Testis (tissue), 3 donors: ENCODE results near the gene PRKAG2. TPM values are rescaled to one million over a fixed set of nuclear protein-coding genes. Genes with fewer than 3 reads are reported as not detected.

Experiments
- DNase-seq: peaks from one replicate; pipeline ENCODE4 v3.0.0-alpha.2; 2019
- H3K27ac ChIP-seq, 2 donors: fragments of 200-600 bp; sonication (generic); one replicate each; pipeline ENCODE4 v1.5.1; 2019
- H3K27me3 ChIP-seq: fragments of 200-600 bp; sonication (generic); one replicate; pipeline ENCODE4 v1.5.1; 2019
- H3K36me3 ChIP-seq: fragments of 200-600 bp; sonication (generic); one replicate; pipeline ENCODE4 v1.5.1; 2017; ENCODE audit warnings: low read depth; ENCODE audit errors: missing control alignments
- H3K4me1 ChIP-seq: fragments of 200-600 bp; sonication (generic); one replicate; pipeline ENCODE4 v1.5.1; 2019
- H3K4me3 ChIP-seq, 2 donors: fragments of 200-600 bp; sonication (generic); one replicate each; pipeline ENCODE4 v1.5.1; 2017 to 2019
- H3K9me3 ChIP-seq: fragments of 200-600 bp; sonication (generic); one replicate; pipeline ENCODE4 v1.5.1; 2017
- CTCF ChIP-seq, 3 experiments: fragments of 450-650 bp in 2 of 3; fragments of 200-600 bp in 1 of 3; sonication (generic) in 1 of 3; IDR thresholded peaks; one replicate each; pipeline ENCODE4 v1.5.1; 2016 to 2019; ENCODE audit warnings: antibody characterized with exemption in 3 of 3, mild to moderate bottlenecking in 2 of 3, moderate library complexity in 1 of 3
- POLR2A ChIP-seq: fragments of 450-650 bp; IDR thresholded peaks from one replicate; pipeline ENCODE4 v1.6.1; 2017; ENCODE audit warnings: antibody characterized with exemption, mild to moderate bottlenecking, moderate library complexity
- WGBS, 2 donors: methylation state at CpG; one replicate each; pipeline ENCODE4 v1.1.5; 2018; 5-methylcytosine and 5-hydroxymethylcytosine counted together
- intact Hi-C: fragments of 100-400 bp; cut with DNase I; formaldehyde crosslinking; loops from one replicate; pipeline ENCODE4 v1.15.1; 2023; ENCODE audit warnings: low total_unique reads
- polyA plus RNA-seq: library from polyadenylated mRNA; stranded (reverse); fragments of 350-450 nt; fragmentation: Illumina TruSeq; extraction: RNeasy Lipid Tissue Mini Kit (QIAGEN cat#74804); gene quantifications from one replicate; pipeline ENCODE4 v1.2.3, GENCODE V29; 2014; ENCODE audit warnings: low read depth, low replicate concordance; ENCODE audit not compliant: insufficient read depth
- total RNA-seq, 2 donors: library from RNA; depleted of rRNA; stranded (reverse); fragments of >200 nt; gene quantifications; one replicate each; pipeline ENCODE4 v1.2.3, GENCODE V29; 2016

The PRKAG2 gene
- total and polyA plus RNA-seq, 3 donors from 2014 or later = 27.9 to 28.7 (median 28.6) TPM

- H3K36me3 ChIP-seq = no peaks in the 10 kb centered on the region
- no peak for DNase-seq
- TF ChIP-seq POLR2A (no peak), CTCF (IDR thresholded peaks at IDR 0.05) (no peak)
- intact Hi-C loops = no loop called here
- no peaks in the 10 kb centered on the region for H3K4me1 ChIP-seq
- WGBS, 2 donors = 79 to 92% methylated on average over 6 of the region's 6 CpGs
- no peak overlapping the region for H3K4me3 ChIP-seq
- no peak overlapping the region for H3K27ac ChIP-seq
- no peaks in the 10 kb centered on the region for H3K9me3 ChIP-seq
- H3K27me3 ChIP-seq = no peaks in the 10 kb centered on the region
Measured at GRCh38 chr7:151623766-151624165, 253.1 kb downstream of the PRKAG2 start.

- WGBS, 2 donors = 83 to 90% methylated on average over 5 of the region's 5 CpGs
- Histone ChIP-seq H3K4me3 (no peak overlapping the region), H3K9me3 (no peaks in the 10 kb centered on the region), H3K36me3 (no peaks in the 10 kb centered on the region), H3K4me1 (no peaks in the 10 kb centered on the region), H3K27me3 (no peaks in the 10 kb centered on the region), H3K27ac (no peak overlapping the region)
- DNase-seq = no peak
- no peak for TF ChIP-seq POLR2A
- TF ChIP-seq CTCF (IDR thresholded peaks at IDR 0.05) = no peak
- intact Hi-C loops = no loop called here
Measured at GRCh38 chr7:151621961-151622360, 255.0 kb downstream of the PRKAG2 start.

GRCh38 chr7:151616443-151617213 lies 260.3 kb downstream of the PRKAG2 start:
- Histone ChIP-seq H3K4me1 (no peaks in the 10 kb centered on the region), H3K36me3 (no peaks in the 10 kb centered on the region), H3K9me3 (no peaks in the 10 kb centered on the region), H3K27ac (no peak overlapping the region), H3K27me3 (no peaks in the 10 kb centered on the region), H3K4me3 (no peak overlapping the region)
- WGBS, 2 donors = 87 to 94% methylated on average over 18 to 19 of the region's 19 CpGs
- DNase-seq = no peak
- intact Hi-C loops = no loop called here
- TF ChIP-seq CTCF (IDR thresholded peaks at IDR 0.05) = no peak
- no peak for TF ChIP-seq POLR2A

GRCh38 chr7:151615784-151616183 lies 261.1 kb downstream of the PRKAG2 start:
- TF ChIP-seq CTCF (IDR thresholded peaks at IDR 0.05) = no peak
- TF ChIP-seq POLR2A = no peak
- Histone ChIP-seq H3K4me1 (no peaks in the 10 kb centered on the region), H3K9me3 (no peaks in the 10 kb centered on the region), H3K36me3 (no peaks in the 10 kb centered on the region), H3K27me3 (no peaks in the 10 kb centered on the region), H3K27ac (no peak overlapping the region), H3K4me3 (no peak overlapping the region)
- WGBS, 2 donors = 88 to 93% methylated on average over 4 of the region's 4 CpGs
- DNase-seq = no peak
- intact Hi-C loops = no loop called here

GRCh38 chr7:151615058-151615457 lies 261.9 kb downstream of the PRKAG2 start:
- Histone ChIP-seq H3K27ac (no peak overlapping the region), H3K36me3 (no peaks in the 10 kb centered on the region), H3K4me1 (no peaks in the 10 kb centered on the region), H3K27me3 (no peaks in the 10 kb centered on the region), H3K4me3 (no peak overlapping the region), H3K9me3 (no peaks in the 10 kb centered on the region)
- WGBS, 2 donors = 90 to 92% methylated on average over 3 of the region's 3 CpGs
- DNase-seq = no peak
- intact Hi-C loops = no loop called here
- TF ChIP-seq POLR2A = no peak
